ENCODE measurements around the gene TRAF2. TPM values are rescaled to one million over a fixed set of nuclear protein-coding genes. Genes with fewer than 3 reads are reported as not detected.

The TRAF2 gene
- total and polyA plus RNA-seq, 2 of the 13 experiments (the other 11 are each of a cell fraction or from before 2014, with no cell fraction given), result 12.4 to 13.6 TPM

- TF ChIP-seq, protein P1, sequence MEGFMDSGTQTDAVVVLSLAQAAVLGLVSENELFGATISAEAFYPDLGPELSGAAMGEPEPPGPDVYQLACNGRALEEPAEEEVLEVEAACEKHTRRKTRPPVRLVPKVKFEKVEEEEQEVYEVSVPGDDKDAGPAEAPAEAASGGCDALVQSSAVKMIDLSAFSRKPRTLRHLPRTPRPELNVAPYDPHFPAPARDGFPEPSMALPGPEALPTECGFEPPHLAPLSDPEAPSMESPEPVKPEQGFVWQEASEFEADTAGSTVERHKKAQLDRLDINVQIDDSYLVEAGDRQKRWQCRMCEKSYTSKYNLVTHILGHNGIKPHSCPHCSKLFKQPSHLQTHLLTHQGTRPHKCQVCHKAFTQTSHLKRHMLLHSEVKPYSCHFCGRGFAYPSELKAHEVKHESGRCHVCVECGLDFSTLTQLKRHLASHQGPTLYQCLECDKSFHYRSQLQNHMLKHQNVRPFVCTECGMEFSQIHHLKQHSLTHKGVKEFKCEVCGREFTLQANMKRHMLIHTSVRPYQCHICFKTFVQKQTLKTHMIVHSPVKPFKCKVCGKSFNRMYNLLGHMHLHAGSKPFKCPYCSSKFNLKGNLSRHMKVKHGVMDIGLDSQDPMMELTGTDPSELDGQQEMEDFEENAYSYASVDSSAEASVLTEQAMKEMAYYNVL (CRISPR knock-in tag; IDR thresholded peaks at IDR 0.05; ENCODE audit: borderline replicate concordance), result 0 out of 2 replicates have a peak, but pooled peaks have one; percentile 55
- TF ChIP-seq, protein P2, sequence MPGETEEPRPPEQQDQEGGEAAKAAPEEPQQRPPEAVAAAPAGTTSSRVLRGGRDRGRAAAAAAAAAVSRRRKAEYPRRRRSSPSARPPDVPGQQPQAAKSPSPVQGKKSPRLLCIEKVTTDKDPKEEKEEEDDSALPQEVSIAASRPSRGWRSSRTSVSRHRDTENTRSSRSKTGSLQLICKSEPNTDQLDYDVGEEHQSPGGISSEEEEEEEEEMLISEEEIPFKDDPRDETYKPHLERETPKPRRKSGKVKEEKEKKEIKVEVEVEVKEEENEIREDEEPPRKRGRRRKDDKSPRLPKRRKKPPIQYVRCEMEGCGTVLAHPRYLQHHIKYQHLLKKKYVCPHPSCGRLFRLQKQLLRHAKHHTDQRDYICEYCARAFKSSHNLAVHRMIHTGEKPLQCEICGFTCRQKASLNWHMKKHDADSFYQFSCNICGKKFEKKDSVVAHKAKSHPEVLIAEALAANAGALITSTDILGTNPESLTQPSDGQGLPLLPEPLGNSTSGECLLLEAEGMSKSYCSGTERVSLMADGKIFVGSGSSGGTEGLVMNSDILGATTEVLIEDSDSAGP (CRISPR knock-in tag; IDR thresholded peaks at IDR 0.05; ENCODE audit: borderline replicate concordance), result peak; percentile 79; the same call in 1 of the 2 replicates
- TF ChIP-seq SNAPC4 (CRISPR knock-in tag; IDR thresholded peaks at IDR 0.05) (peak; percentile 74; the same call in 1 of the 2 replicates), ZBTB26 (CRISPR knock-in tag; IDR thresholded peaks at IDR 0.05; ENCODE audit: borderline replicate concordance) (no peak; the same call in 1 of the 2 replicates), PBX2 (CRISPR knock-in tag; IDR thresholded peaks at IDR 0.05) (no peak), NR3C1 (CRISPR knock-in tag; IDR thresholded peaks at IDR 0.05) (no peak), ZNF788 (CRISPR knock-in tag; IDR thresholded peaks at IDR 0.05; ENCODE audit: borderline replicate concordance) (peak; percentile 7; the same call in 1 of the 2 replicates), PTBP1 (IDR thresholded peaks at IDR 0.05; ENCODE audit: low read depth, low read length, poor library complexity, severe bottlenecking) (no peak), ZNF7 (CRISPR knock-in tag; IDR thresholded peaks at IDR 0.05) (no peak), ZNF335 (CRISPR knock-in tag; IDR thresholded peaks at IDR 0.05) (peak; percentile 82), ZNF280B (CRISPR knock-in tag; IDR thresholded peaks at IDR 0.05; ENCODE audit: borderline replicate concordance) (no peak), ZNF33B (CRISPR knock-in tag; IDR thresholded peaks at IDR 0.05) (no peak), ZFP37 (CRISPR knock-in tag; IDR thresholded peaks at IDR 0.05; ENCODE audit: borderline replicate concordance) (no peak; the same call in 1 of the 2 replicates), JUND (CRISPR knock-in tag; IDR thresholded peaks at IDR 0.05) (peak; percentile 95; the same call in 1 of the 2 replicates)
These were observed 4.0 kb upstream of the TRAF2 start (continued) for GRCh38 chr9:136882109-136882946.
